Left ventricle myocardium inferior (tissue), 1 donor: Measurements from ENCODE around the gene ALDH1A1. TPM values are rescaled to one million over a fixed set of nuclear protein-coding genes. Genes with fewer than 3 reads are reported as not detected.

Experiments used
- DNase-seq: peaks from one replicate; pipeline ENCODE4 v3.0.0-alpha.2; 2020
- H3K27ac ChIP-seq: fragments of 200-600 bp; replicated peaks from 2 replicates; pipeline ENCODE4 v1.8.0; 2021
- H3K27me3 ChIP-seq: fragments of 200-600 bp; 2 replicates; pipeline ENCODE4 v1.8.0; 2021; ENCODE audit warnings: low read depth
- H3K36me3 ChIP-seq: fragments of 200-600 bp; 2 replicates; pipeline ENCODE4 v1.8.0; 2021
- H3K4me1 ChIP-seq: fragments of 200-600 bp; 2 replicates; pipeline ENCODE4 v1.8.0; 2021
- H3K4me3 ChIP-seq: fragments of 200-600 bp; 2 replicates; pipeline ENCODE4 v1.8.0; 2021; ENCODE audit warnings: mild to moderate bottlenecking, moderate library complexity
- H3K9me3 ChIP-seq: fragments of 200-600 bp; replicated peaks from 2 replicates; pipeline ENCODE4 v1.8.0; 2021
- CTCF ChIP-seq: fragments of 200-600 bp; IDR thresholded peaks from 2 replicates; pipeline ENCODE4 v1.8.0; 2021; ENCODE audit warnings: antibody characterized with exemption, mild to moderate bottlenecking, borderline replicate concordance
- intact Hi-C: fragments of 100-400 bp; cut with micrococcal nuclease; formaldehyde crosslinking; loops from one replicate; pipeline ENCODE4 v1.11.0; 2022
- total RNA-seq: library from RNA; stranded (reverse); fragmentation: NEBNext Ultra II Directional; extraction: Animal tissue kit (Norgen Biotek cat#: 25700); gene quantifications from one replicate; pipeline ENCODE4 v1.2.1, GENCODE V29; 2021
- donor health status: DM: no; HTN: yes; CAD: no; lungs with severe emphysema.

ALDH1A1 gene
- total RNA-seq, 1 donor from 2014 or later = 20.7 TPM

GRCh38 chr9:72996114-72996513, 43.3 kb upstream of the ALDH1A1 start:
- H3K9me3 ChIP-seq = no peaks in the 10 kb centered on the region
- TF ChIP-seq CTCF = no peak
- no peaks in the 10 kb centered on the region for H3K27me3 ChIP-seq
- H3K27ac ChIP-seq = no peak overlapping the region
- H3K4me3 ChIP-seq = no peak overlapping the region
- intact Hi-C loops = no loop called here
- DNase-seq = no peak
- H3K36me3 ChIP-seq = no peaks in the 10 kb centered on the region
- peaks cover 7% of the 10 kb centered on the region for H3K4me1 ChIP-seq

GRCh38 chr9:72995131-72996024, 42.5 kb upstream of the ALDH1A1 start:
- no peaks in the 10 kb centered on the region for H3K9me3 ChIP-seq
- intact Hi-C loops = no loop called here
- H3K4me3 ChIP-seq = no peak overlapping the region
- DNase-seq = no peak
- H3K4me1 ChIP-seq = peaks cover 7% of the 10 kb centered on the region
- H3K36me3 ChIP-seq = no peaks in the 10 kb centered on the region
- no peak for TF ChIP-seq CTCF
- H3K27me3 ChIP-seq = no peaks in the 10 kb centered on the region
- no peak overlapping the region for H3K27ac ChIP-seq

GRCh38 chr9:72991772-72992171, 38.9 kb upstream of the ALDH1A1 start:
- H3K4me1 ChIP-seq = no peaks in the 10 kb centered on the region
- no peaks in the 10 kb centered on the region for H3K36me3 ChIP-seq
- DNase-seq = no peak
- no peak overlapping the region for H3K27ac ChIP-seq
- H3K4me3 ChIP-seq = no peak overlapping the region
- H3K9me3 ChIP-seq = no peaks in the 10 kb centered on the region
- intact Hi-C loops = no loop called here
- H3K27me3 ChIP-seq = no peaks in the 10 kb centered on the region
- no peak for TF ChIP-seq CTCF

GRCh38 chr9:72990397-72991182, 37.7 kb upstream of the ALDH1A1 start:
- Histone ChIP-seq H3K4me3 (no peak overlapping the region), H3K27me3 (no peaks in the 10 kb centered on the region), H3K4me1 (no peaks in the 10 kb centered on the region), H3K36me3 (no peaks in the 10 kb centered on the region), H3K27ac (no peak overlapping the region), H3K9me3 (no peaks in the 10 kb centered on the region)
- TF ChIP-seq CTCF = no peak
- intact Hi-C loops = no loop called here
- no peak for DNase-seq

DNA sequence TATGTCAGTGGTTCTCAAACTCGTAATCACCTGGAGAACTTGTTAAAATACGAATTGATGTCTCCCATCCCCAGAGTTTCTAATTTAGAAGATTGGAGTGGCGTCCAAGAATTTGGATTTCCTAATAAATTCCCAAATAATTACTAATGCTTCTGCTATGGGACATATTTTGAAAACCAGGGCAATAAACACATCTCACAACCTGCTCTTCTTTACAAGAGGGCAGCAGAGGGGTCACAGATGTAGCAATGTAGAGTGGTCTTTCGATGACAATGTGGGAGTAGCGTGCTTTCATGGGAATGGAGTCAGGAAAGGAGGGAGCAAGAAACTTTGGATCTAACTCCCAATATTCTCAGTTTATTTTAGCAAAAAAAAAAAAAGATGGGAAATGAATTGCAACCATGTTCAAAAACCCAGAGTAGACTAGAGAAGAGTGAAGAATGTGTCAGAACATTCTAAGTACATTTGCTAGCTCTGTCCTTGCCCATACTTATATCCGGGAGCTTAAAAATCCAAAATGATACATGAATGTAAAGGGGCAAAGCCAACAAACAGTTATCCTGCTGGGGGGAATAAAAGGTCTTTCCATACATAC, 33.8 kb upstream of the ALDH1A1 start:
- Histone ChIP-seq H3K27ac (no peak overlapping the region), H3K9me3 (no peaks in the 10 kb centered on the region), H3K4me3 (no peak overlapping the region), H3K36me3 (no peaks in the 10 kb centered on the region), H3K27me3 (no peaks in the 10 kb centered on the region), H3K4me1 (peaks cover 6% of the 10 kb centered on the region)
- DNase-seq = no peak
- intact Hi-C loops = no loop called here
- no peak for TF ChIP-seq CTCF
